ENCODE measurements around the gene EDIL3. TPM values are rescaled to one million over a fixed set of nuclear protein-coding genes. Genes with fewer than 3 reads are reported as not detected.

Gene EDIL3
- total RNA-seq, 1 experiment from 2014 or later, result 0.32 TPM

DNA sequence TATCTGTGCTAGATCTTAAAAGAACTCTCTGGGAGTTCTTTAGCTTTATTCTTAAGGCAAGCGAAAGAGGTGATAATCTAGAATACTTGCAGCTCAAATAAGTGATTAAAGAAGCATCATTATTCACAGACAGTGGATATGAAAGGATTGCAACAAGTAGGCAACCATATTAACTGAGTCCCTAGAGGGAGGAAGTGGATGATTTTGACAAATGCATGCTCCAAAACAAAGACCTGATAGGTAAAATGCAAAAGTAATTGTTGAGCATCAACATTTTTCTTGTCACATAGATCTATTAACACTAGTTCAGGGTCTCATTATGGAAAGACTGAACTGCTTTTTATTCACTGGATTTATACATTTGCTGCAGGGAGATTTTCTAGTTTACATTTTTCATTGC is 109.1 kb downstream of the EDIL3 start:
- CTCF ChIA-PET, result interaction anchor here (0.9 kb wide), 1 partner anchor 13 kb away, joined by 3 read pairs; no protein-coding TSS in a partner anchor
- H3K36me3 ChIP-seq (ENCODE audit: control insufficient read depth in 1 of 2, insufficient read depth in 2 of 2, low read length in 2 of 2), result no peaks in the 10 kb centered on the region
- POLR2A ChIA-PET, result no interaction called here
- DNase-seq (ENCODE audit: low read depth, low spot score), result no peak
- RAD21 ChIA-PET (ENCODE audit: low non-redundant PET in 1 of 2, low total read pairs in 2 of 2, uncharacterized antibody in 2 of 2, unreplicated experiment in 2 of 2), result no interaction called here
- H2AFZ ChIP-seq (ENCODE audit: low read depth, low read length, poor library complexity, severe bottlenecking), result no peak overlapping the region
- H3K79me2 ChIP-seq (ENCODE audit: insufficient read depth, low read length), result no peaks in the 10 kb centered on the region
- H3K27ac ChIP-seq (ENCODE audit: low read depth, low read length), result no peak overlapping the region
- no peaks in the 10 kb centered on the region for H3K9me3 ChIP-seq (ENCODE audit: control insufficient read depth in 1 of 2, insufficient read depth in 1 of 2, low read depth in 1 of 2, low read length in 2 of 2)
- no peaks in the 10 kb centered on the region for H3K4me1 ChIP-seq (ENCODE audit: control insufficient read depth in 1 of 2, insufficient read depth in 2 of 2, low read length in 2 of 2)
- no peaks in the 10 kb centered on the region for H4K20me1 ChIP-seq (ENCODE audit: insufficient read depth)
- no peaks in the 10 kb centered on the region for H3K9me2 ChIP-seq (ENCODE audit: insufficient read depth)
- no TSS peak for BruUV-seq (replicated peaks)
- no peak overlapping the region for H3K4me2 ChIP-seq (ENCODE audit: low read length)
- no peak overlapping the region for H3K4me3 ChIP-seq (replicated peaks in 1 of 2; ENCODE audit: low read depth in 1 of 2, low read length in 2 of 2)
- no peak for ATAC-seq
- H3K9ac ChIP-seq (ENCODE audit: low read length), result no peak overlapping the region
- H3K27me3 ChIP-seq (ENCODE audit: insufficient read depth, low read length), result no peaks in the 10 kb centered on the region
- intact Hi-C loops (cut with micrococcal nuclease), result loop anchor here (2.0 to 10.0 kb wide), 2 partner anchors 169 to 773 kb away; no protein-coding TSS in a partner anchor
- no peak for TF ChIP-seq ELF1 (IDR thresholded peaks at IDR 0.05; ENCODE audit: borderline replicate concordance, low read depth)
- no peak for TF ChIP-seq SP1 (IDR thresholded peaks at IDR 0.05; ENCODE audit: low read depth)
- no peak for TF ChIP-seq SRF (IDR thresholded peaks at IDR 0.05; ENCODE audit: low read depth)
- TF ChIP-seq, protein P1, sequence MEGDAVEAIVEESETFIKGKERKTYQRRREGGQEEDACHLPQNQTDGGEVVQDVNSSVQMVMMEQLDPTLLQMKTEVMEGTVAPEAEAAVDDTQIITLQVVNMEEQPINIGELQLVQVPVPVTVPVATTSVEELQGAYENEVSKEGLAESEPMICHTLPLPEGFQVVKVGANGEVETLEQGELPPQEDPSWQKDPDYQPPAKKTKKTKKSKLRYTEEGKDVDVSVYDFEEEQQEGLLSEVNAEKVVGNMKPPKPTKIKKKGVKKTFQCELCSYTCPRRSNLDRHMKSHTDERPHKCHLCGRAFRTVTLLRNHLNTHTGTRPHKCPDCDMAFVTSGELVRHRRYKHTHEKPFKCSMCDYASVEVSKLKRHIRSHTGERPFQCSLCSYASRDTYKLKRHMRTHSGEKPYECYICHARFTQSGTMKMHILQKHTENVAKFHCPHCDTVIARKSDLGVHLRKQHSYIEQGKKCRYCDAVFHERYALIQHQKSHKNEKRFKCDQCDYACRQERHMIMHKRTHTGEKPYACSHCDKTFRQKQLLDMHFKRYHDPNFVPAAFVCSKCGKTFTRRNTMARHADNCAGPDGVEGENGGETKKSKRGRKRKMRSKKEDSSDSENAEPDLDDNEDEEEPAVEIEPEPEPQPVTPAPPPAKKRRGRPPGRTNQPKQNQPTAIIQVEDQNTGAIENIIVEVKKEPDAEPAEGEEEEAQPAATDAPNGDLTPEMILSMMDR (IDR thresholded peaks at IDR 0.05 in 2 of 3, conservative IDR thresholded peaks at IDR 0.05 in 1 of 3; ENCODE audit: borderline replicate concordance in 1 of 3, insufficient read depth in 1 of 3, low read depth in 2 of 3, low read length in 2 of 3), result no peak
- TF ChIP-seq ATF3 (IDR thresholded peaks at IDR 0.05), result no peak
- no peak for TF ChIP-seq YY1 (IDR thresholded peaks at IDR 0.05; ENCODE audit: extremely low read depth, insufficient replicate concordance, low read depth, low read length)
- no peak for TF ChIP-seq TCF7L2 (IDR thresholded peaks at IDR 0.05; ENCODE audit: borderline replicate concordance, extremely low read depth, insufficient read depth, insufficient read length)
- TF ChIP-seq EZH2 (IDR thresholded peaks at IDR 0.05), result no peak
- TF ChIP-seq, protein P2, sequence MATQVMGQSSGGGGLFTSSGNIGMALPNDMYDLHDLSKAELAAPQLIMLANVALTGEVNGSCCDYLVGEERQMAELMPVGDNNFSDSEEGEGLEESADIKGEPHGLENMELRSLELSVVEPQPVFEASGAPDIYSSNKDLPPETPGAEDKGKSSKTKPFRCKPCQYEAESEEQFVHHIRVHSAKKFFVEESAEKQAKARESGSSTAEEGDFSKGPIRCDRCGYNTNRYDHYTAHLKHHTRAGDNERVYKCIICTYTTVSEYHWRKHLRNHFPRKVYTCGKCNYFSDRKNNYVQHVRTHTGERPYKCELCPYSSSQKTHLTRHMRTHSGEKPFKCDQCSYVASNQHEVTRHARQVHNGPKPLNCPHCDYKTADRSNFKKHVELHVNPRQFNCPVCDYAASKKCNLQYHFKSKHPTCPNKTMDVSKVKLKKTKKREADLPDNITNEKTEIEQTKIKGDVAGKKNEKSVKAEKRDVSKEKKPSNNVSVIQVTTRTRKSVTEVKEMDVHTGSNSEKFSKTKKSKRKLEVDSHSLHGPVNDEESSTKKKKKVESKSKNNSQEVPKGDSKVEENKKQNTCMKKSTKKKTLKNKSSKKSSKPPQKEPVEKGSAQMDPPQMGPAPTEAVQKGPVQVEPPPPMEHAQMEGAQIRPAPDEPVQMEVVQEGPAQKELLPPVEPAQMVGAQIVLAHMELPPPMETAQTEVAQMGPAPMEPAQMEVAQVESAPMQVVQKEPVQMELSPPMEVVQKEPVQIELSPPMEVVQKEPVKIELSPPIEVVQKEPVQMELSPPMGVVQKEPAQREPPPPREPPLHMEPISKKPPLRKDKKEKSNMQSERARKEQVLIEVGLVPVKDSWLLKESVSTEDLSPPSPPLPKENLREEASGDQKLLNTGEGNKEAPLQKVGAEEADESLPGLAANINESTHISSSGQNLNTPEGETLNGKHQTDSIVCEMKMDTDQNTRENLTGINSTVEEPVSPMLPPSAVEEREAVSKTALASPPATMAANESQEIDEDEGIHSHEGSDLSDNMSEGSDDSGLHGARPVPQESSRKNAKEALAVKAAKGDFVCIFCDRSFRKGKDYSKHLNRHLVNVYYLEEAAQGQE (IDR thresholded peaks at IDR 0.05; ENCODE audit: low read depth), result no peak
- TF ChIP-seq ZFX (IDR thresholded peaks at IDR 0.05), result no peak
- TF ChIP-seq POLR2AphosphoS5 (IDR thresholded peaks at IDR 0.05; ENCODE audit: low read depth, low read length), result no peak
- TF ChIP-seq JUND (IDR thresholded peaks at IDR 0.05), result no peak
- no peak for TF ChIP-seq FOSL1 (IDR thresholded peaks at IDR 0.05; ENCODE audit: low read depth)
- TF ChIP-seq SIN3A (IDR thresholded peaks at IDR 0.05; ENCODE audit: low read depth), result no peak
- TF ChIP-seq MAX (IDR thresholded peaks at IDR 0.05), result no peak
- TF ChIP-seq CBX3 (IDR thresholded peaks at IDR 0.05; ENCODE audit: low read depth), result no peak
- TF ChIP-seq ZNF274 (IDR thresholded peaks at IDR 0.05; ENCODE audit: low read depth, low read length), result no peak

Data from HCT116 (cell line).